SK-N-SH (cell line): Measurements from ENCODE around the gene AHNAK. TPM values are rescaled to one million over a fixed set of nuclear protein-coding genes. Genes with fewer than 3 reads are reported as not detected.

Experiments used
- CTCF ChIA-PET: fragments of 300-600, 350-600 bp; formaldehyde crosslinking; extraction: SDS; loops from one replicate; lab custom pipeline; 2021; lab: Yijun Ruan, JAX
- POLR2A ChIA-PET: fragments of 350-600 bp; sonication (Branson Sonifier 250); formaldehyde crosslinking; extraction: SDS; loops from one replicate; lab custom pipeline; 2020; ENCODE audit warnings: antibody characterized with exemption, inconsistent platforms; lab: Yijun Ruan, JAX
- DNase-seq: peaks from one replicate; pipeline ENCODE4 v3.0.0; 2012
- H2AFZ ChIP-seq: fragments of 200-600 bp; sonication (generic); 2 replicates; pipeline ENCODE4 v1.8.1; 2016; ENCODE audit warnings: antibody characterized with exemption, mild to moderate bottlenecking, low read depth
- H3F3A ChIP-seq: fragments of 200-600 bp; sonication (generic); replicated peaks from 2 replicates; pipeline ENCODE3; 2016; ENCODE audit warnings: antibody characterized with exemption, mild to moderate bottlenecking; ENCODE audit not compliant: insufficient read depth
- H3K27ac ChIP-seq, 2 experiments: fragments of 200-500 bp in 1 of 2; fragments of 200-600 bp in 1 of 2; sonication (Bioruptor generic) in 1 of 2; sonication (generic), shearing (Covaris generic) in 1 of 2; 2 replicates each; pipeline versions ENCODE4 v1.5.1 to v1.6.1; 2014 to 2016; ENCODE audit warnings: low read depth in 2 of 2, inconsistent platforms in 1 of 2, low read length in 1 of 2, mild to moderate bottlenecking in 1 of 2, mixed read lengths in 1 of 2
- H3K27me3 ChIP-seq: fragments of 200-600 bp; sonication (generic), shearing (Covaris generic); 2 replicates; pipeline ENCODE4 v1.6.1; 2016; ENCODE audit warnings: mixed run types; ENCODE audit not compliant: insufficient read depth
- H3K36me3 ChIP-seq, 2 experiments: fragments of 200-500 bp in 1 of 2; fragments of 200-600 bp in 1 of 2; sonication (Bioruptor generic) in 1 of 2; sonication (generic) in 1 of 2; replicated peaks in 1 of 2; 2 replicates each; pipeline versions ENCODE3 to v1.5.1; 2014 to 2016; ENCODE audit warnings: low read length in 1 of 2, mild to moderate bottlenecking in 1 of 2; ENCODE audit not compliant: insufficient read depth in 2 of 2, control insufficient read depth in 1 of 2
- H3K4me1 ChIP-seq, 2 experiments: fragments of 200-500 bp in 1 of 2; fragments of 200-600 bp in 1 of 2; sonication (Bioruptor generic) in 1 of 2; sonication (generic), shearing (Covaris generic) in 1 of 2; 2 replicates each; pipeline versions ENCODE4 v1.5.1 to v1.6.1; 2014 to 2016; ENCODE audit warnings: low read depth in 1 of 2, low read length in 1 of 2, mixed run types in 1 of 2; ENCODE audit not compliant: insufficient read depth in 2 of 2, control insufficient read depth in 1 of 2
- H3K4me2 ChIP-seq: fragments of 200-600 bp; sonication (generic), shearing (Covaris generic); 2 replicates; pipeline ENCODE4 v1.6.1; 2017; ENCODE audit warnings: mixed run types
- H3K4me3 ChIP-seq, 2 experiments: fragments of 200-500 bp in 1 of 2; fragments of 200-600 bp in 1 of 2; sonication (Bioruptor generic) in 1 of 2; sonication (generic), shearing (Covaris generic) in 1 of 2; 2 replicates each; pipeline versions ENCODE4 v1.5.1 to v1.8.1; 2014 to 2016; ENCODE audit warnings: low read depth in 2 of 2, inconsistent platforms in 1 of 2, low read length in 1 of 2, mild to moderate bottlenecking in 1 of 2, mixed read lengths in 1 of 2, moderate library complexity in 1 of 2
- H3K79me2 ChIP-seq: fragments of 200-600 bp; sonication (generic); 2 replicates; pipeline ENCODE4 v1.8.1; 2017; ENCODE audit warnings: mild to moderate bottlenecking; ENCODE audit not compliant: insufficient read depth
- H3K9ac ChIP-seq: fragments of 200-600 bp; sonication (generic); 2 replicates; pipeline ENCODE4 v1.6.1; 2017; ENCODE audit warnings: mixed run types
- H3K9me2 ChIP-seq: fragments of 200-600 bp; sonication (generic); 2 replicates; pipeline ENCODE4 v1.6.1; 2017; ENCODE audit warnings: mixed run types
- H3K9me3 ChIP-seq: fragments of 200-600 bp; sonication (generic); 2 replicates; pipeline ENCODE4 v1.6.1; 2017; ENCODE audit warnings: mixed run types, mild to moderate bottlenecking, moderate library complexity
- H4K20me1 ChIP-seq: fragments of 200-600 bp; sonication (generic); 2 replicates; pipeline ENCODE4 v1.6.1; 2017; ENCODE audit warnings: mild to moderate bottlenecking, mixed run types; ENCODE audit not compliant: insufficient read depth
- CHD2 ChIP-seq: fragments of 150-350 bp; IDR thresholded peaks from 2 replicates; pipeline ENCODE4 v1.6.1; 2018; ENCODE audit warnings: low read length; ENCODE audit not compliant: partially characterized antibody
- ELF1 ChIP-seq: IDR thresholded peaks from 2 replicates; pipeline ENCODE4 v1.4.0; 2012
- FOSL2 ChIP-seq: IDR thresholded peaks from 2 replicates; pipeline ENCODE4 v1.4.0; 2012; ENCODE audit warnings: low read depth, mild to moderate bottlenecking, moderate library complexity, borderline replicate concordance
- GABPA ChIP-seq: IDR thresholded peaks from 2 replicates; pipeline ENCODE4 v1.4.0; 2012; ENCODE audit warnings: low read depth, mild to moderate bottlenecking
- GATA2 ChIP-seq: sonication (generic); formaldehyde crosslinking; IDR thresholded peaks from 2 replicates; pipeline ENCODE4 v1.5.0; 2020; ENCODE audit warnings: mild to moderate bottlenecking, missing genetic modification reagents
- MAX ChIP-seq: IDR thresholded peaks from 2 replicates; pipeline ENCODE4 v1.4.0; 2012; ENCODE audit warnings: low read depth
- MEF2A ChIP-seq: IDR thresholded peaks from 2 replicates; pipeline ENCODE4 v1.4.0; 2012; ENCODE audit warnings: low read depth, borderline replicate concordance
- NFIC ChIP-seq: IDR thresholded peaks from 2 replicates; pipeline ENCODE4 v1.4.0; 2012; ENCODE audit warnings: borderline replicate concordance
- POLR2AphosphoS5 ChIP-seq: IDR thresholded peaks from 2 replicates; pipeline ENCODE4 v1.6.1; 2012; ENCODE audit warnings: low read depth, low read length
- REST ChIP-seq: IDR thresholded peaks from 2 replicates; pipeline ENCODE4 v1.6.1; 2012; ENCODE audit warnings: mild to moderate bottlenecking, low read depth, low read length, moderate library complexity
- RXRA ChIP-seq: IDR thresholded peaks from 2 replicates; pipeline ENCODE4 v1.4.0; 2012; ENCODE audit warnings: low read depth, mild to moderate bottlenecking, borderline replicate concordance
- SIN3A ChIP-seq: IDR thresholded peaks from 2 replicates; pipeline ENCODE4 v1.6.1; 2012; ENCODE audit warnings: low read depth, mild to moderate bottlenecking, low read length, moderate library complexity, borderline replicate concordance
- SMC3 ChIP-seq: IDR thresholded peaks from 2 replicates; pipeline ENCODE4 v1.6.1; 2012; ENCODE audit warnings: low read depth, low read length, improper control_type of control experiment
- TAF1 ChIP-seq: IDR thresholded peaks from 2 replicates; pipeline ENCODE4 v1.6.1; 2012; ENCODE audit warnings: low read depth, mild to moderate bottlenecking, low read length, moderate library complexity, borderline replicate concordance
- TCF12 ChIP-seq: IDR thresholded peaks from 2 replicates; pipeline ENCODE4 v1.4.0; 2012
- YY1 ChIP-seq: IDR thresholded peaks from 2 replicates; pipeline ENCODE4 v1.4.0; 2012; ENCODE audit warnings: low read depth, mild to moderate bottlenecking
- WGBS: methylation state at CpG from one replicate; pipeline ENCODE4 v1.1.6; 2017; ENCODE audit warnings: low lambda C conversion rate; 5-methylcytosine and 5-hydroxymethylcytosine counted together
- polyA plus RNA-seq, 3 experiments: library from polyadenylated mRNA; depleted of rRNA; stranded (reverse); fragments of >200 nt; gene quantifications; 2 replicates each; pipeline ENCODE4 v1.2.3, GENCODE V29; 2012
- TF ChIP-seq, protein P1 (sequence below): IDR thresholded peaks from 2 replicates; pipeline ENCODE4 v1.4.0; 2012; ENCODE audit warnings: low read depth, borderline replicate concordance
- TF ChIP-seq, protein P2 (sequence below): fragments of 200-600 bp; sonication (generic); IDR thresholded peaks from 2 replicates; pipeline ENCODE4 v1.6.1; 2017; ENCODE audit warnings: antibody characterized with exemption, mild to moderate bottlenecking, moderate library complexity

The AHNAK gene
- polyA plus RNA-seq, 1 of the 3 experiments (the other 2 are of a cell fraction): 57.8 TPM

DNA sequence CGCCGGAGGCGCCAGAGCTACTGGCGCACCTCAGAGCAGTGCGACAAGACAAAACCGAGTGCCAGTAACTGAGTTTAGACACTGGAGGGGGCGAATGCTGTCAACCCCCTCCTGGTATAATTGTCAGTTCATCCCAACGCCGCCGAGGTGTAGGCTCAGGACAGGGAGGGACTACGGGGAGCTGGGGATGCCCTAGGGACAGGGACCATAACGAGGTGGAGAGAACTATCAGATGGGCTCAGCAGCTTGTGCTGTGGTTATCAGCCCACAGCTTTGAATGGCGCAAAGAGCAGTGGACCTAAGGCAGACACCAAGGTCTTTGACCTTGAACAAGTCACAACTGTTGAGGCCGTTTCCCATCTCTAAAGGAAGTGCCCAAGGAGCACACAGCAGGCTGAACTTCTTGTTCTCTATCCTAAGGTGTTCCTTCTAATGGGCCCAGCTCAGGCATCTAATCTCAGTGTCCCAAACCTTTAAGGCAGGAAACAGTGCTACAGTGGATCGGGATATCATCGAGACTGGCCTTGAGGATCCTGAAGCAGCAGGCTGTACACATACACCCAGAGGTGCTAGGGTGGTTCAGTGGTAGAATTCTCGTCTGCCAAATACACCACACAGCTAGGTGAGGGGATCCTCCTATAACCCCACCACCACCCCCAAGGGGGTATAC is 45.7 kb upstream of the AHNAK start:
- Histone ChIP-seq H3K9me2 (no peaks in the 10 kb centered on the region), H3K4me3 (peak overlapping the region; percentile 61 to 78), H2AFZ (peak overlapping the region; percentile 52; the same call in 1 of the 2 replicates), H3K9me3 (no peaks in the 10 kb centered on the region), H3K27ac (peak overlapping the region; percentile 80 to 94), H3K4me1 (peaks cover 13 to 17% of the 10 kb centered on the region in 2 experiments; a peak in 3 of 4 replicates), H3K9ac (peak overlapping the region; percentile 56; the same call in 1 of the 2 replicates), H3K4me2 (peak overlapping the region; percentile 88), H3K27me3 (no peaks in the 10 kb centered on the region), H4K20me1 (no peaks in the 10 kb centered on the region), H3K79me2 (peaks cover 40% of the 10 kb centered on the region), H3F3A (peaks cover 46% of the 10 kb centered on the region), H3K36me3 (peaks cover 41 to 47% of the 10 kb centered on the region in 2 experiments)
- no peak for DNase-seq
- ChIA-PET CTCF (interaction anchor here (0.6 to 6.2 kb wide), 19 partner anchors 9 to 213 kb away, joined by 3 to 69 read pairs (median 4); partner anchors contain the start of genes B3GAT3, C11orf98, CSKMT and EML3), POLR2A (interaction anchor here (0.5 to 2.8 kb wide), 37 partner anchors 10 to 248 kb away, joined by 3 to 59 read pairs (median 6); partner anchors contain the start of genes AHNAK, B3GAT3, C11orf98 and CSKMT)
- 0 out of 2 replicates have a peak, but pooled peaks have one; percentile 5 for TF ChIP-seq SMC3
- TF ChIP-seq MEF2A: no peak
- 26% methylated on average over 17 of the region's 17 CpGs for WGBS

DNA sequence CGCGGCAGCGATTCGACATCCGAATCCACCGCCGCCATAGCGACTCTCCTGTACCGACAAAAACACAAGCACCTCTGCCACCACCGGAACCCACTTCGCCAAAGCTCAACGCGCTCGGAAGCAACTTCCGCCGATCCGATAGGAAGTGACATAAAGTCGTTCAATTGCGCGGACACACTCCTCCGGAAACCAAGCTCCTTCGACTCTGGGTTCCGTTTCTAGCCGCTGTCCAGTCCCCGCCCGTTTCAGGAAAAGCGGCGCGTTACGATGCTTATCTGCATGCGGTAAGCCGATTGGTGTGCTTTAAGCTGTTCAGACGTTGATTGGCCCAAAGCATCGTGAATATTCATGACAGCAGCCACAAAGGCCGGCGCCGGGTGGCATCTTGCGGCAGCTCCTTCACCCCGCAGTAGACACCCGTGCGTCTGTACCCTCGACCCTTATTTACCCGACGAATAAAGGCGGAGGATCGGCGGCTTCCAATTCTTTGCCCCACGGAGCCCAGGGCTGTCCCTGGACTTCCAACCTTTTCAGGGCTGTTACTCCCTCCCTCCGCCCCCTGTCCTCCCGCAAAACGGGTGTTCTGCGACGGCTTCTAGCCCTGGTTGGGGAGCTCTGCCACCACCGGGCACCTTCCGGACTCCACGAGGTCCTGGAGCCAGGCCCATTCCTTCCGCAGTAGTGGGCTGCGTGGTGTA is 45.0 kb upstream of the AHNAK start, which contains the start of gene TUT1:
TSS of gene TUT1 (minus strand) at position 76 of the 698 bp plus-strand sequence. CDS start at position 38, 38 bp downstream.
- Histone ChIP-seq H3K4me3 (peak within 1 kb of the TSS; percentile 77 to 78), H3F3A (peaks cover 41% of the 10 kb centered on the region), H3K4me1 (peaks cover 13 to 17% of the 10 kb centered on the region in 2 experiments; a peak in 3 of 4 replicates), H3K9me3 (no peaks in the 10 kb centered on the region), H3K9me2 (no peaks in the 10 kb centered on the region), H3K9ac (peak within 1 kb of the TSS; percentile 82), H2AFZ (peak within 1 kb of the TSS; percentile 61), H3K79me2 (peaks cover 33% of the 10 kb centered on the region), H3K4me2 (peak within 1 kb of the TSS; percentile 88), H4K20me1 (no peaks in the 10 kb centered on the region), H3K27ac (peak within 1 kb of the TSS; percentile 86 to 94), H3K36me3 (peaks cover 35 to 43% of the 10 kb centered on the region in 2 experiments), H3K27me3 (no peaks in the 10 kb centered on the region)
- POLR2A ChIA-PET: interaction anchor here (0.5 to 2.8 kb wide), 41 partner anchors 9 to 254 kb away, joined by 3 to 59 read pairs (median 5); partner anchors contain the start of genes AHNAK, ASRGL1, B3GAT3 and C11orf98
- DNase-seq: peak; percentile 83
- WGBS: 1% methylated on average over 38 of the region's 58 CpGs
- CTCF ChIA-PET: interaction anchor here (0.6 to 6.2 kb wide), 20 partner anchors 10 to 212 kb away, joined by 3 to 69 read pairs (median 4); partner anchors contain the start of genes B3GAT3, C11orf98, CSKMT and EML3
- TF ChIP-seq ELF1 (peak; percentile 86), GATA2 (CRISPR knock-in tag) (peak; percentile 90), RXRA (no peak), NFIC (peak; percentile 11; the same call in 1 of the 2 replicates), CHD2 (peak; percentile 86), MEF2A (no peak), SIN3A (peak; percentile 74; the same call in 1 of the 2 replicates), FOSL2 (no peak), YY1 (peak; percentile 72; the same call in 1 of the 2 replicates), POLR2AphosphoS5 (peak; percentile 96), TAF1 (peak; percentile 89), SMC3 (no peak), MAX (peak; percentile 95), TCF12 (peak; percentile 56), GABPA (peak; percentile 98), REST (peak; percentile 90)
- TF ChIP-seq, protein P1, sequence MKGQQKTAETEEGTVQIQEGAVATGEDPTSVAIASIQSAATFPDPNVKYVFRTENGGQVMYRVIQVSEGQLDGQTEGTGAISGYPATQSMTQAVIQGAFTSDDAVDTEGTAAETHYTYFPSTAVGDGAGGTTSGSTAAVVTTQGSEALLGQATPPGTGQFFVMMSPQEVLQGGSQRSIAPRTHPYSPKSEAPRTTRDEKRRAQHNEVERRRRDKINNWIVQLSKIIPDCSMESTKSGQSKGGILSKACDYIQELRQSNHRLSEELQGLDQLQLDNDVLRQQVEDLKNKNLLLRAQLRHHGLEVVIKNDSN: 0 out of 2 replicates have a peak, but pooled peaks have one; percentile 32
- TF ChIP-seq, protein P2, sequence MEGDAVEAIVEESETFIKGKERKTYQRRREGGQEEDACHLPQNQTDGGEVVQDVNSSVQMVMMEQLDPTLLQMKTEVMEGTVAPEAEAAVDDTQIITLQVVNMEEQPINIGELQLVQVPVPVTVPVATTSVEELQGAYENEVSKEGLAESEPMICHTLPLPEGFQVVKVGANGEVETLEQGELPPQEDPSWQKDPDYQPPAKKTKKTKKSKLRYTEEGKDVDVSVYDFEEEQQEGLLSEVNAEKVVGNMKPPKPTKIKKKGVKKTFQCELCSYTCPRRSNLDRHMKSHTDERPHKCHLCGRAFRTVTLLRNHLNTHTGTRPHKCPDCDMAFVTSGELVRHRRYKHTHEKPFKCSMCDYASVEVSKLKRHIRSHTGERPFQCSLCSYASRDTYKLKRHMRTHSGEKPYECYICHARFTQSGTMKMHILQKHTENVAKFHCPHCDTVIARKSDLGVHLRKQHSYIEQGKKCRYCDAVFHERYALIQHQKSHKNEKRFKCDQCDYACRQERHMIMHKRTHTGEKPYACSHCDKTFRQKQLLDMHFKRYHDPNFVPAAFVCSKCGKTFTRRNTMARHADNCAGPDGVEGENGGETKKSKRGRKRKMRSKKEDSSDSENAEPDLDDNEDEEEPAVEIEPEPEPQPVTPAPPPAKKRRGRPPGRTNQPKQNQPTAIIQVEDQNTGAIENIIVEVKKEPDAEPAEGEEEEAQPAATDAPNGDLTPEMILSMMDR: no peak; the same call in 1 of the 2 replicates
